ENCODE data around the gene SLCO2A1.

DNA sequence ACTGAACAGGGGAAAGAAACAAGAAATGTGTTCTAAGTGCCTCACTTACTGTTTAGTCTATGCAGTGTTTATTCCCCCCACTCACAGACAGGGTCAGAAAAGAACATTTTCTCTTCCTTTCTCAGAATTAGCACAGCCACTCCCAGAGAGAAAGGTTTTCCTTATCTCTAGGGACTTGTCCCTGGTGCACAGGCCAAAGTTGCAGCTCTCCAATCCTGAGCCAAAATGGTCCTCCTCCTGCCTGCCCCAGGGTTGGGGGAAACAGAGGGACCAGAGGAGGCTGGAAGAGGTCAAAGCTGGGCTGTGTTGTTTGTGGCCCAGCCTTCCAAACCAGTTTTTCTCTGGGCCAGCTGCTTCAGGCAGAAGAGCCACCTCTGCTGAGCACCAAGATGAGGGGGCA lies 146.1 kb downstream of the SLCO2A1 start:
- TF ChIP-seq POLR2A (IDR thresholded peaks at IDR 0.05) (no peak), POLR2AphosphoS5 (IDR thresholded peaks at IDR 0.05) (no peak)
- TF ChIP-seq, protein P1, sequence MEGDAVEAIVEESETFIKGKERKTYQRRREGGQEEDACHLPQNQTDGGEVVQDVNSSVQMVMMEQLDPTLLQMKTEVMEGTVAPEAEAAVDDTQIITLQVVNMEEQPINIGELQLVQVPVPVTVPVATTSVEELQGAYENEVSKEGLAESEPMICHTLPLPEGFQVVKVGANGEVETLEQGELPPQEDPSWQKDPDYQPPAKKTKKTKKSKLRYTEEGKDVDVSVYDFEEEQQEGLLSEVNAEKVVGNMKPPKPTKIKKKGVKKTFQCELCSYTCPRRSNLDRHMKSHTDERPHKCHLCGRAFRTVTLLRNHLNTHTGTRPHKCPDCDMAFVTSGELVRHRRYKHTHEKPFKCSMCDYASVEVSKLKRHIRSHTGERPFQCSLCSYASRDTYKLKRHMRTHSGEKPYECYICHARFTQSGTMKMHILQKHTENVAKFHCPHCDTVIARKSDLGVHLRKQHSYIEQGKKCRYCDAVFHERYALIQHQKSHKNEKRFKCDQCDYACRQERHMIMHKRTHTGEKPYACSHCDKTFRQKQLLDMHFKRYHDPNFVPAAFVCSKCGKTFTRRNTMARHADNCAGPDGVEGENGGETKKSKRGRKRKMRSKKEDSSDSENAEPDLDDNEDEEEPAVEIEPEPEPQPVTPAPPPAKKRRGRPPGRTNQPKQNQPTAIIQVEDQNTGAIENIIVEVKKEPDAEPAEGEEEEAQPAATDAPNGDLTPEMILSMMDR (IDR thresholded peaks at IDR 0.05), result no peak

Measured in breast epithelium (tissue), 3 donors.